SJCRH30 (cell line): ENCODE results near the gene SHLD3. TPM values are rescaled to one million over a fixed set of nuclear protein-coding genes. Genes with fewer than 3 reads are reported as not detected.
"Not testable (repeated sequence)": the region's sequence is repeated elsewhere in the genome, so short reads cannot be mapped to it uniquely, and the experiment has no call there.

Source experiments
- DNase-seq, 2 experiments: peaks; one replicate each; pipeline ENCODE4 v3.0.0-alpha.2; 2015 to 2020
- H3K27ac ChIP-seq: fragments of 250-450 bp; sonication (Bioruptor Pico); 2 replicates; pipeline ENCODE4 v1.5.1; 2020; ENCODE audit warnings: mild to moderate bottlenecking, moderate library complexity
- H3K27me3 ChIP-seq: fragments of 250-450 bp; sonication (Bioruptor Pico); 2 replicates; pipeline ENCODE4 v1.5.1; 2020; ENCODE audit warnings: mild to moderate bottlenecking, moderate library complexity
- H3K36me3 ChIP-seq: fragments of 250-450 bp; sonication (Bioruptor Pico); 2 replicates; pipeline ENCODE4 v1.5.1; 2020; ENCODE audit warnings: mild to moderate bottlenecking, moderate library complexity
- H3K4me1 ChIP-seq: fragments of 250-450 bp; sonication (Bioruptor Pico); 2 replicates; pipeline ENCODE4 v1.5.1; 2020; ENCODE audit warnings: mild to moderate bottlenecking, moderate library complexity
- H3K4me3 ChIP-seq: fragments of 250-450 bp; sonication (Bioruptor Pico); 2 replicates; pipeline ENCODE4 v1.5.1; 2020; ENCODE audit warnings: mild to moderate bottlenecking, moderate library complexity
- H3K9me3 ChIP-seq: fragments of 250-450 bp; sonication (Bioruptor Pico); replicated peaks from 2 replicates; pipeline ENCODE4 v1.5.1; 2020; ENCODE audit warnings: mild to moderate bottlenecking, moderate library complexity
- total RNA-seq: library from RNA; depleted of rRNA; stranded (reverse); fragments of >200 nt; shearing (Covaris generic); gene quantifications from 2 replicates; pipeline ENCODE4 v1.2.3, GENCODE V29; 2014; rRNA removed

Gene SHLD3
- total RNA-seq, 1 experiment from 2014 or later, result 9.3 TPM

DNA sequence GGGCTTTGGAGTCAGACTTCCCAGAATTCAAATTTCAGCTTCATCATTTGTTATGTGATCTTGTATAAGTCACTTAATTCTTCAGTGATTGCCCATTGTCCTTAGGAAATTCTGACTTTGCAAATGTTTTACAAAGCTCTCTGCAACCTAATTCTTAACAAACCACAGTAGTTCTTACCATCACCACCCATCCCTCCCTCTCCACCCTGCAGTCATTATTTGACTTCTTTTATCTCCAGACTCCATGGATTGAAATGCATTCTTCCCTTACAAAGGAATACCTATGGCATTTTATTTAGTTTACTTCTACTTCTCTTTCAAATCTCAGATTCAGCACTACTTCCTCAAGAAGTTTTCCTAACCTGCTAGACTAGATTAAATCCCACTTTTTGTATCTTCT lies 23.1 kb downstream of the SHLD3 start:
- Histone ChIP-seq H3K27me3 (no peaks in the 10 kb centered on the region), H3K4me1 (no peaks in the 10 kb centered on the region), H3K9me3 (no peaks in the 10 kb centered on the region), H3K36me3 (peaks cover 2% of the 10 kb centered on the region; the same call in 1 of the 2 replicates), H3K27ac (no peak overlapping the region), H3K4me3 (no peak overlapping the region)
- no peak for DNase-seq

DNA sequence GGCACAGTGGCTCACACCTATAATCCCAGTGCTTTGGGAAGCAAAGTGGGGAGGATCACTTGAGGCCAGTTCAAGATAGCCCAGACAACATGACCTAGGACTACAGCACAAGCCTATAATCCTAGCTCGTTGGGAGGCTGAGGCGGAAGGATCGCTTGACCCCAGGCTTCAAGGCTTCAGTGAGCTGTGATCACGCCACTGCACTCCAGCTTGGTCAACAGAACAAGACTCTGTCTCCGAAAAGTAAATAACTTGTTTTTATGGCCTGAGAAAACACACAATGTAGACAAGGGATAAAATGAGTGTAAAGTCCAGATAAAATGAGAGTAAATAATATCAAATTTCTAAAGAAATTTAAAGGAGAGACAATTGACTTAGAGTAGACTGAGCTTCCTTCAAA lies 26.3 kb downstream of the SHLD3 start:
- H3K9me3 ChIP-seq, result no peaks in the 10 kb centered on the region
- H3K4me3 ChIP-seq, result no peak overlapping the region
- no peak for DNase-seq
- no peaks in the 10 kb centered on the region for H3K27me3 ChIP-seq
- no peak overlapping the region for H3K27ac ChIP-seq
- peaks cover 4% of the 10 kb centered on the region; the same call in 1 of the 2 replicates for H3K36me3 ChIP-seq
- no peaks in the 10 kb centered on the region for H3K4me1 ChIP-seq

- Histone ChIP-seq H3K4me3 (no peak overlapping the region), H3K4me1 (no peaks in the 10 kb centered on the region), H3K36me3 (peaks cover 8% of the 10 kb centered on the region; the same call in 1 of the 2 replicates)
These were observed 29.9 kb downstream of the SHLD3 start for GRCh38 chr5:65654713-65655112.

DNA sequence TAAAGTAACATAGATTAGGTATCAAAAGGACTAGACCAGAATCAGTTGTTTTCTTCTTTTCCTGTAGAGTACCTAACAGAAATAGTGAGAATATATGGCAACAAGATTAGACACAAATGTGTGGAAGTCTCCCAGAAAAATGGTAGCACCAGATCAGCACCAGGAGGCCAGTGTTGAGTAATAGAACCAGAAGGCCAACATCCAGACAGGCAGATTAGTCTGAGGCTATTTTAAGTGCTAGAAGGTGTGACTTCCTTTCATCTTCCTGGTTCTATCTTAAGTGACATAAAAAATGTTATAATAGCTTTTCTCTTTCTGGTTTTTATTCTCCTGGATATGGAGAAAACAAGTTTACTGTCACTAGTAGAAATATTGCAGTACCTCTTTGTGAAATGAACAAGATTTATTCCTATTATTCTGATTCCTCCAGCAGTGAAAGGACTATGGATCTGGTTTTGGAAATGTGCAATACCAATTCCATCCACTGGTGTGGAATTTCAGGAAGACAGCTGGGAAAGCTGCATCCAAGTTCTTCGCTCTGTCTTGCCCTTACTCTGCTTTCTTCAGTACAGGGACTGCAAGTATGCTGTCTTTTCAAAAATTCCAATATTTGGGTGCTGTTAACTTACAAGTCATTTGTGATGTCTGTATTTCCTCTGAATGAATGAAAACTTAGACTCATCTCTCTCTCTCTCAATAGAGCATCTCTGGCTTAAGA lies 39.1 kb downstream of the SHLD3 start:
- Histone ChIP-seq H3K27ac (no peak overlapping the region), H3K27me3 (no peaks in the 10 kb centered on the region), H3K4me3 (no peak overlapping the region), H3K36me3 (peaks cover 21% of the 10 kb centered on the region), H3K4me1 (no peaks in the 10 kb centered on the region), H3K9me3 (no peaks in the 10 kb centered on the region)
- DNase-seq, result peak; percentile 8 to 33

More at GRCh38 chr5:65654713-65655112, 29.9 kb downstream of the SHLD3 start:
- DNase-seq, result no peak
- no peaks in the 10 kb centered on the region for H3K27me3 ChIP-seq
- H3K9me3 ChIP-seq, result no peaks in the 10 kb centered on the region
- no peak overlapping the region for H3K27ac ChIP-seq

GRCh38 chr5:65668696-65669095 lies 43.9 kb downstream of the SHLD3 start:
- no peak overlapping the region for H3K27ac ChIP-seq
- H3K4me3 ChIP-seq, result no peak overlapping the region
- no peaks in the 10 kb centered on the region for H3K27me3 ChIP-seq
- H3K9me3 ChIP-seq, result no peaks in the 10 kb centered on the region
- H3K36me3 ChIP-seq, result peaks cover 36% of the 10 kb centered on the region
- H3K4me1 ChIP-seq, result no peaks in the 10 kb centered on the region
- DNase-seq, result no peak

DNA sequence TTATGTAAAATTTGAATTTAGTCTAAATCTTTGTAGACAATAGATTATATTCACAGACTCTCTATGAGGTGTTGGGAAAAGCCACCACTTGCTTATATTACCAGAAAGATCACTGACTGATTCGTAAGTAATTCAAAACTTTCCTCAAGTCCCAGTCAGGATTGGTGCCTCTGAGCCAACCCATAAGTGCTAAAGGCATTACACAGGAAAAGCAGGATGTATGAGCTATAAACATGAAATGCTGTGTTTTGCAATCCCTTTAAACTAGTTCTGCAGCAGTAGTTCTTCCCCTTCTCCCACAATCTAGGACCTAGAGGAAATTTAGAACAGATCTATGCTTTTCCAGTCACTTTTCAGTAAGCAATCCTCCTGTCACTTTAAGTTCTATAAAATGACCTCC lies 48.0 kb downstream of the SHLD3 start:
- DNase-seq, result no peak
- peaks cover 27% of the 10 kb centered on the region for H3K36me3 ChIP-seq
- H3K4me1 ChIP-seq, result no peaks in the 10 kb centered on the region
- H3K27ac ChIP-seq, result no peak overlapping the region
- H3K27me3 ChIP-seq, result no peaks in the 10 kb centered on the region
- no peaks in the 10 kb centered on the region for H3K9me3 ChIP-seq
- no peak overlapping the region for H3K4me3 ChIP-seq

DNA sequence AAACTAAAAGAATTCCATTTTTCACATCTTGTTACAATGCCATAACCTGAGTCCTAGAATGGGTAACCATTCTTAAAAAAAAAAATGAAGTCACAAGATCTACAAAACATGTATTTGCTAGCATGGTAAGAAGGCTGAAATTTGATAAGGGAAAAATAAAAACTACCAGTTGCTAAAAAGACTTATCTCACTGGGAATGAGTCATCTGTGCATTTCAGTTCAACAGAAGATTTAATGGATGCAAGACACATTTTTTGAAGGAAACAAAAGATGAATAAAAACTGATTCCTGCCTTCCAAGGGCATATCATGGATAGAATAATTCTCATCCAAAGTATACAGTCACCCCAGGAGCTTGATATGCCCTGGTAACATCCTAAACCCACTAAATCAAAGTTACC lies 49.9 kb downstream of the SHLD3 start:
- Histone ChIP-seq H3K4me3 (no peak overlapping the region), H3K36me3 (peaks cover 21% of the 10 kb centered on the region), H3K27me3 (no peaks in the 10 kb centered on the region), H3K27ac (no peak overlapping the region), H3K4me1 (no peaks in the 10 kb centered on the region), H3K9me3 (no peaks in the 10 kb centered on the region)
- DNase-seq, result no peak

- H3K36me3 ChIP-seq, result peaks cover 16% of the 10 kb centered on the region
- not testable (repeated sequence) for H3K4me3 ChIP-seq, DNase-seq, H3K9me3 ChIP-seq, H3K27ac ChIP-seq, H3K4me1 ChIP-seq, H3K27me3 ChIP-seq
These were observed 51.2 kb downstream of the SHLD3 start for GRCh38 chr5:65676056-65676455.

Other genes starting within 250 kb of the SHLD3 start
- 6.0 and 7.2 TPM in 2 replicates for gene ADAMTS6, start 143.1 kb upstream of the SHLD3 start, total RNA-seq
- 85.1 and 118 TPM in 2 replicates for gene CENPK, start 61.9 kb upstream of the SHLD3 start, total RNA-seq
- 62.4 and 85.0 TPM in 2 replicates for gene PPWD1, start 61.7 kb upstream of the SHLD3 start, total RNA-seq
- gene TRIM23, start 694 bp upstream of the SHLD3 start, total RNA-seq, result 13.8 and 16.4 TPM in 2 replicates
- 19.1 and 19.9 TPM in 2 replicates for gene TRAPPC13, start within 50 bp of the SHLD3 start, total RNA-seq
- 15.2 and 15.3 TPM in 2 replicates for gene SGTB, start 97.1 kb downstream of the SHLD3 start, total RNA-seq
- 32.0 and 35.0 TPM in 2 replicates for gene NLN, start 97.2 kb downstream of the SHLD3 start, total RNA-seq